Natural killer cell (primary cell): ENCODE data around the gene SLAIN2. TPM values are rescaled to one million over a fixed set of nuclear protein-coding genes. Genes with fewer than 3 reads are reported as not detected.

Source experiments
- ATAC-seq, 3 donors: fragments of 150-1000 bp in 2 of 3; fragments of 200-7000 bp in 1 of 3; cut with Tn5 transposase; 1 replicate in 1 of 3; 2 replicates in 2 of 3; pipeline ENCODE4 v1.10.0; 2021; ENCODE audit warnings: mild to moderate bottlenecking in 2 of 3, moderate library complexity in 2 of 3
- DNase-seq, 2 donors: peaks; one replicate each; pipeline versions ENCODE4 v3.0.0 to v3.0.0-alpha.2; 2013 to 2021; ENCODE audit warnings: mixed read lengths in 1 of 2
- H3K27ac ChIP-seq: one replicate; pipeline ENCODE4 v1.5.1; 2013; ENCODE audit warnings: mild to moderate bottlenecking, low read length
- H3K27me3 ChIP-seq: one replicate; pipeline ENCODE4 v1.6.1; 2013; ENCODE audit warnings: low read length; ENCODE audit not compliant: control insufficient read depth, insufficient read depth
- H3K36me3 ChIP-seq: one replicate; pipeline ENCODE4 v1.6.1; 2013; ENCODE audit warnings: low read length; ENCODE audit not compliant: control insufficient read depth, insufficient read depth
- H3K4me1 ChIP-seq: one replicate; pipeline ENCODE4 v1.6.1; 2013; ENCODE audit warnings: low read length; ENCODE audit not compliant: control insufficient read depth, insufficient read depth
- H3K4me3 ChIP-seq: one replicate; pipeline ENCODE4 v1.5.1; 2013; ENCODE audit warnings: low read length
- H3K9me3 ChIP-seq: one replicate; pipeline ENCODE4 v1.6.1; 2013; ENCODE audit warnings: low read length; ENCODE audit not compliant: control insufficient read depth, insufficient read depth
- H3K27ac Mint-ChIP-seq, 2 donors: one replicate each; pipeline ENCODE4 v1.8.0; 2022; ENCODE audit warnings: mild to moderate bottlenecking in 2 of 2, mixed read lengths in 2 of 2, moderate library complexity in 1 of 2
- H3K27me3 Mint-ChIP-seq, 2 donors: one replicate each; pipeline ENCODE4 v1.8.0; 2022; ENCODE audit warnings: low read depth in 2 of 2, mixed read lengths in 2 of 2
- H3K36me3 Mint-ChIP-seq: one replicate; pipeline ENCODE4 v1.8.0; 2022; ENCODE audit warnings: mixed read lengths
- H3K4me1 Mint-ChIP-seq, 2 donors: one replicate each; pipeline ENCODE4 v1.8.0; 2022; ENCODE audit warnings: mixed read lengths in 2 of 2
- H3K4me3 Mint-ChIP-seq: one replicate; pipeline ENCODE4 v1.8.0; 2022; ENCODE audit warnings: mild to moderate bottlenecking, moderate library complexity, mixed read lengths
- H3K9me3 Mint-ChIP-seq, 2 donors: one replicate each; pipeline ENCODE4 v1.8.0; 2022; ENCODE audit warnings: mixed read lengths in 2 of 2
- WGBS: methylation state at CpG from one replicate; pipeline ENCODE4 v1.1.7; 2013; ENCODE audit warnings: missing lambda C conversion rate; ENCODE audit not compliant: insufficient coverage; 5-methylcytosine and 5-hydroxymethylcytosine counted together
- intact Hi-C: fragments of 100-400 bp; cut with micrococcal nuclease; formaldehyde crosslinking; loops from one replicate; pipeline ENCODE4 v1.14.2; 2022
- total RNA-seq, 4 donors: library from RNA; stranded (reverse); fragments of 120-200 nt in 1 of 4; gene quantifications; one replicate each; pipeline versions ENCODE4 v1.2.3 to v1.2.4, GENCODE V29; 2013 to 2022
- TF ChIP-seq, protein P1 (sequence below): fragments of 200-600 bp; IDR thresholded peaks from one replicate; pipeline ENCODE4 v1.8.0; 2022; ENCODE audit warnings: antibody characterized with exemption

SLAIN2 gene
- total RNA-seq, 3 donors from 2014 or later (not counting 1 experiment from before 2014, with no cell fraction given), result 76.9 to 103 (median 98.5) TPM

DNA sequence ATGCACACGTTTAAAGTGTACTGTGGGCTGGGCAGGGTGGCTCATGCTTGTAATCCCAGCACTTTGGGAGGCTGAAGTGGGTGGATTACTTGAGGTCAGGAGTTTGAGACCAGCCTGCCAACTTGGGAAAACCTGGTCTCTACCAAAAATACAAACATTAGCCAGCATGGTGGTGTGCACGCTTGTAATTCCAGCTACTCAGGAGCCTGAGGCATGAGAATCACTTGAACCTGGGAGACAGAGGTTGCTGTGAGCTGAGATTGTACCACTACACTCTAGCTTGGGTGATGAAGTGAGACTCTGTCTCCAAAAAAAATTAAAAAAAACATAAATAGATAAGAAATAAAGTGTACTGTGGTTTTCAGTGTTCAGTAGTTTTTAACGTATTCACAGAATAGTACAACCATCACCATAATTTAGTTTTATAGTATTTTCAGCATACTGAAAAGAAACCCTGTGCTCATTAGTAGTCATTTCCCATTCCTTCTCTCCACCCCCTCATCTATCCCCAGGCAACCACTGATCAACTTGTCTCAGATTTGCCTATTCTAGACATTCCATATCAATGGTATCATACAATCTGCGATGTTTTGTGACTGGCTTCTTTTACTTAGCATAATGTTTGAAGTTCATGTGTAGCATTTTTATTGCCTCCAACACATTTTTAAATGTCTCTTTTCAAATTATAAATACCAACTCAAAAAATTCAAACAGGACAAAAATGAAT, 19.1 kb downstream of the SLAIN2 start:
- 93% methylated on average over 3 of the region's 4 CpGs for WGBS
- H3K27me3 ChIP-seq, result no peaks in the 10 kb centered on the region
- Mint-ChIP-seq H3K9me3 (no peaks in the 10 kb centered on the region), H3K27ac (peak overlapping the region in 1 of 2 donors; percentile 5), H3K27me3 (no peaks in the 10 kb centered on the region), H3K4me1 (peaks cover 20 to 26% of the 10 kb centered on the region in 2 donors), H3K36me3 (no peaks in the 10 kb centered on the region), H3K4me3 (no peak overlapping the region)
- TF ChIP-seq, protein P1, sequence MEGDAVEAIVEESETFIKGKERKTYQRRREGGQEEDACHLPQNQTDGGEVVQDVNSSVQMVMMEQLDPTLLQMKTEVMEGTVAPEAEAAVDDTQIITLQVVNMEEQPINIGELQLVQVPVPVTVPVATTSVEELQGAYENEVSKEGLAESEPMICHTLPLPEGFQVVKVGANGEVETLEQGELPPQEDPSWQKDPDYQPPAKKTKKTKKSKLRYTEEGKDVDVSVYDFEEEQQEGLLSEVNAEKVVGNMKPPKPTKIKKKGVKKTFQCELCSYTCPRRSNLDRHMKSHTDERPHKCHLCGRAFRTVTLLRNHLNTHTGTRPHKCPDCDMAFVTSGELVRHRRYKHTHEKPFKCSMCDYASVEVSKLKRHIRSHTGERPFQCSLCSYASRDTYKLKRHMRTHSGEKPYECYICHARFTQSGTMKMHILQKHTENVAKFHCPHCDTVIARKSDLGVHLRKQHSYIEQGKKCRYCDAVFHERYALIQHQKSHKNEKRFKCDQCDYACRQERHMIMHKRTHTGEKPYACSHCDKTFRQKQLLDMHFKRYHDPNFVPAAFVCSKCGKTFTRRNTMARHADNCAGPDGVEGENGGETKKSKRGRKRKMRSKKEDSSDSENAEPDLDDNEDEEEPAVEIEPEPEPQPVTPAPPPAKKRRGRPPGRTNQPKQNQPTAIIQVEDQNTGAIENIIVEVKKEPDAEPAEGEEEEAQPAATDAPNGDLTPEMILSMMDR, result no peak
- H3K9me3 ChIP-seq, result no peaks in the 10 kb centered on the region
- H3K27ac ChIP-seq, result no peak overlapping the region
- DNase-seq, result no peak
- H3K4me1 ChIP-seq, result no peaks in the 10 kb centered on the region
- no peak for ATAC-seq
- intact Hi-C loops, result no loop called here
- H3K4me3 ChIP-seq, result no peak overlapping the region
- H3K36me3 ChIP-seq, result no peaks in the 10 kb centered on the region

DNA sequence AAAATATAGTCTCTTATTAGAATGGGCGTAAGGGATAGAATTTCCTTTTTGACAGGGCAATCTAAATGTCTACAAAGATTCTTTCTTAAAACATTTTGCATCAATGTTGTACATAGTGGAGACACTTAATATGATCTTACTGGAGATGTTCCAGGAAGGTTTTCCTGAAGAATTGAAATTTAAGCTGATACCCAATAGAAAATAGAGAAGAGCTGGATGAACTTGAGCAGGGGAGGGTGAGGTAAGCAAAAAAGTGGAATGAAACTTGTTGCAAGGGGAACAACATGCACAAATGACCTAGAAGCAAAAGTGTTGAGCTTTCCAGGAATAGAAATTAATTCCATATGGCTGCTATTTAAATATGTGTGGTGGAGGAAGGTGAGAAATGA, 19.7 kb downstream of the SLAIN2 start:
- H3K9me3 Mint-ChIP-seq, result no peaks in the 10 kb centered on the region
- H3K9me3 ChIP-seq, result no peaks in the 10 kb centered on the region
- ATAC-seq, result no peak
- no peaks in the 10 kb centered on the region for H3K36me3 ChIP-seq
- no peaks in the 10 kb centered on the region for H3K36me3 Mint-ChIP-seq
- peaks cover 25 to 31% of the 10 kb centered on the region in 2 donors for H3K4me1 Mint-ChIP-seq
- TF ChIP-seq, protein P1, result no peak
- no peaks in the 10 kb centered on the region for H3K27me3 Mint-ChIP-seq
- H3K4me3 ChIP-seq, result no peak overlapping the region
- H3K4me3 Mint-ChIP-seq, result no peak overlapping the region
- peak overlapping the region; percentile 5 for H3K27ac Mint-ChIP-seq
- intact Hi-C loops, result no loop called here
- no peaks in the 10 kb centered on the region for H3K4me1 ChIP-seq
- no peak for DNase-seq
- H3K27ac ChIP-seq, result no peak overlapping the region
- WGBS, result no CpG with 5 or more reads among the region's 1 CpG
- H3K27me3 ChIP-seq, result no peaks in the 10 kb centered on the region

DNA sequence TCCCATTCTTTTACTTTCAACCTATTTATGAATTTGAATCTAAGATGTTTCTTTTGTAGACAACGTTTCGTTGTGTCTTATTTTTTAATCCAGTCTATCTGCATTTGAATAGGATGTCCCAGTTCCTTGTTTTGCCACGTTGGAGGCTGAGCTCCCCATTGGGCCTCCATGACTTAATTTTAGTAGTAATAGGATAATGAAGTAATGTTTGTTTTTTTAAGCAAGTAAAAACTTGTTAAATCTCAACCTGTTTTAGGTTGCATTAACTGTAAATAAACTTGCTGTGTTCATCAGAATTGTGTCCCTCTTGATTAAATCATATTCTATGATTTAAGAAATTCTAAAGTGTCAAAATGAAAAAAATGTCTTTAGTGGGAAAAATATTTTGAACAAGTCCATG, 25.3 kb downstream of the SLAIN2 start:
- TF ChIP-seq, protein P1, result no peak
- Histone ChIP-seq H3K4me1 (no peaks in the 10 kb centered on the region), H3K4me3 (no peak overlapping the region), H3K36me3 (no peaks in the 10 kb centered on the region), H3K27me3 (no peaks in the 10 kb centered on the region), H3K9me3 (no peaks in the 10 kb centered on the region), H3K27ac (no peak overlapping the region)
- DNase-seq, result no peak
- intact Hi-C loops, result no loop called here
- Mint-ChIP-seq H3K27ac (peak overlapping the region; percentile 44 to 51), H3K4me1 (peaks cover 52 to 53% of the 10 kb centered on the region in 2 donors), H3K9me3 (no peaks in the 10 kb centered on the region), H3K36me3 (no peaks in the 10 kb centered on the region), H3K27me3 (no peaks in the 10 kb centered on the region), H3K4me3 (no peak overlapping the region)
- ATAC-seq, result no peak
- WGBS, result 82% methylated on average over 3 of the region's 3 CpGs

DNA sequence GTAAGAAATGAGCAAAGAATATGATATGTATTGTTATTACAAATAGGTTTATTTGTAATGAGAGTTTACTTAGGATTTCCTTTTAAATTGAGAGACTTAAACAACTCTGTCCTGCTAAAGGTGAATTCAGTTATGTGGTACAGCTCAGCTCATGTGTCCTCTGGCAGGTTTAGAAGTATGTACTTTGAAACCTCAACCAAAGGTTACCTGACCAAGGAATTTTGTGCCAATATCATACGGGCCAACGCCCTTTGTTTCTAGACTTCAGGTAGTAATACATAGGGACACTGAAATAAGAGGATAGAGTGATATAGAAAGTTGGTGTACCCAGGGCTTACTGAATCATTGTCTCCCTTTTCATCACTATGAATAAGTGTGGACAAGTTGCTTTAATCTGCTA, 25.7 kb downstream of the SLAIN2 start:
- Mint-ChIP-seq H3K4me3 (no peak overlapping the region), H3K36me3 (no peaks in the 10 kb centered on the region), H3K27ac (peak overlapping the region; percentile 44 to 51), H3K9me3 (no peaks in the 10 kb centered on the region), H3K27me3 (no peaks in the 10 kb centered on the region), H3K4me1 (peaks cover 49 to 51% of the 10 kb centered on the region in 2 donors)
- DNase-seq (no peak), ATAC-seq (no peak)
- H3K9me3 ChIP-seq, result no peaks in the 10 kb centered on the region
- H3K4me3 ChIP-seq, result no peak overlapping the region
- H3K27ac ChIP-seq, result no peak overlapping the region
- TF ChIP-seq, protein P1, result no peak
- H3K36me3 ChIP-seq, result no peaks in the 10 kb centered on the region
- H3K4me1 ChIP-seq, result no peaks in the 10 kb centered on the region
- no peaks in the 10 kb centered on the region for H3K27me3 ChIP-seq
- intact Hi-C loops, result no loop called here
- whole genome bisulfite sequencing, result 97% methylated on average over 2 of the region's 2 CpGs
